A549 (cell line): Measurements from ENCODE around the gene HLF. TPM values are rescaled to one million over a fixed set of nuclear protein-coding genes. Genes with fewer than 3 reads are reported as not detected.

Experiments
- ATAC-seq, 2 experiments: fragments of 200-7000 bp in 1 of 2; fragments of >200 bp in 1 of 2; cut with Nextera tagmentation in 1 of 2; cut with Tn5 transposase in 1 of 2; 3 replicates each; pipeline versions ENCODE4 v1.8.0 to v1.9.1; 2018 to 2020; ENCODE audit warnings: mild to moderate bottlenecking in 1 of 2, moderate library complexity in 1 of 2
- CTCF ChIA-PET: fragments of 300-600 bp; sonication (Branson Sonifier 250); formaldehyde crosslinking; extraction: SDS; loops from one replicate; lab custom pipeline; 2021; ENCODE audit warnings: antibody characterized with exemption, inconsistent platforms; lab: Yijun Ruan, JAX
- POLR2A ChIA-PET: fragments of 350-600 bp; formaldehyde crosslinking; extraction: SDS; loops from one replicate; lab custom pipeline; 2021; ENCODE audit warnings: antibody characterized with exemption, inconsistent platforms; lab: Yijun Ruan, JAX
- DNase-seq, 2 experiments: peaks; one replicate each; pipeline versions ENCODE4 v3.0.0 to v3.0.0-alpha.2; 2011 to 2016; ENCODE audit warnings: low read depth in 1 of 2, low spot score in 1 of 2
- FAIRE-seq: peaks from 2 replicates; lab custom pipeline; 2011; peaks lifted over from hg19 to GRCh38; lab: Jason Lieb, UNC
- H3K27ac ChIP-seq, 2 experiments: fragments of >200 bp; sonication (Bioruptor Twin); formaldehyde crosslinking; 3 replicates each; pipeline ENCODE4 v1.5.1; 2016 to 2017
- H3K4me1 ChIP-seq: fragments of >200 bp; sonication (Bioruptor Twin); formaldehyde crosslinking; 3 replicates; pipeline ENCODE4 v1.6.1; 2016
- H3K4me2 ChIP-seq: fragments of >200 bp; sonication (Bioruptor Twin); formaldehyde crosslinking; 3 replicates; pipeline ENCODE4 v1.6.1; 2016
- H3K4me3 ChIP-seq: fragments of >200 bp; sonication (Bioruptor Twin); formaldehyde crosslinking; 3 replicates; pipeline ENCODE4 v1.5.1; 2016
- H3K9me3 ChIP-seq: fragments of >200 bp; sonication (Bioruptor Twin); formaldehyde crosslinking; 3 replicates; pipeline ENCODE4 v1.6.1; 2016
- BHLHE40 ChIP-seq: IDR thresholded peaks from 2 replicates; pipeline ENCODE4 v1.6.1; 2012; ENCODE audit warnings: low read depth, low read length, inconsistent platforms
- CEBPB ChIP-seq, 2 experiments: fragments of >200 bp in 1 of 2; sonication (Bioruptor Twin) in 1 of 2; formaldehyde crosslinking in 1 of 2; IDR thresholded peaks; 2 replicates each; pipeline ENCODE4 v1.6.1; 2012 to 2016
- ESRRA ChIP-seq: fragments of 150-350 bp; IDR thresholded peaks from 2 replicates; pipeline ENCODE4 v1.6.1; 2014; ENCODE audit warnings: mild to moderate bottlenecking, low read length, borderline replicate concordance
- FOXS1 ChIP-seq: fragments of 250-450 bp; sonication (Bioruptor Pico); IDR thresholded peaks from 2 replicates; pipeline ENCODE4 v1.5.0; 2020; ENCODE audit warnings: mild to moderate bottlenecking, moderate library complexity
- HEYL ChIP-seq: fragments of 250-450 bp; sonication (Bioruptor Pico); IDR thresholded peaks from 2 replicates; pipeline ENCODE4 v1.8.0; 2021; ENCODE audit warnings: mild to moderate bottlenecking, moderate library complexity
- JUNB ChIP-seq: fragments of >200 bp; sonication (Bioruptor Twin); formaldehyde crosslinking; IDR thresholded peaks from 2 replicates; pipeline ENCODE4 v1.6.1; 2016
- KDM1A ChIP-seq: fragments of 200-600 bp; sonication (generic); IDR thresholded peaks from 2 replicates; pipeline ENCODE4 v1.6.1; 2016; ENCODE audit warnings: low read depth, mild to moderate bottlenecking
- KDM5A ChIP-seq: fragments of 200-600 bp; sonication (generic); IDR thresholded peaks from 2 replicates; pipeline ENCODE4 v1.6.1; 2016; ENCODE audit warnings: antibody characterized with exemption, mild to moderate bottlenecking
- POLR2A ChIP-seq: IDR thresholded peaks from 2 replicates; pipeline ENCODE4 v1.6.1; 2012; ENCODE audit warnings: mild to moderate bottlenecking, low read length
- POLR2AphosphoS2 ChIP-seq: conservative IDR thresholded peaks from 2 replicates; pipeline ENCODE4 v1.6.1; 2012; ENCODE audit warnings: low read length, improper control_type of control experiment, inconsistent platforms
- RAD21 ChIP-seq, 2 experiments: fragments of >200 bp in 1 of 2; sonication (Bioruptor Twin) in 1 of 2; formaldehyde crosslinking in 1 of 2; IDR thresholded peaks in 1 of 2; conservative IDR thresholded peaks in 1 of 2; 2 replicates in 1 of 2; 3 replicates in 1 of 2; pipeline ENCODE4 v1.6.1; 2012 to 2018; ENCODE audit warnings: inconsistent platforms in 1 of 2
- RARB ChIP-seq: fragments of 250-450 bp; sonication (Bioruptor Pico); IDR thresholded peaks from 2 replicates; pipeline ENCODE4 v1.8.0; 2021; ENCODE audit warnings: mild to moderate bottlenecking, moderate library complexity
- RCOR1 ChIP-seq: fragments of 150-350 bp; IDR thresholded peaks from 2 replicates; pipeline ENCODE4 v1.6.1; 2014; ENCODE audit warnings: antibody characterized with exemption, low read length, low read depth
- WGBS: methylation state at CpG from one replicate; pipeline ENCODE4 v1.1.6; 2017; ENCODE audit errors: missing lambda C conversion rate; 5-methylcytosine and 5-hydroxymethylcytosine counted together
- polyA plus RNA-seq, 4 experiments: library from polyadenylated mRNA; depleted of rRNA in 3 of 4; stranded (reverse); fragments of >200 nt; fragmentation: RNase III in 1 of 4; extraction: RNeasy Plus Mini Kit Qiagen cat#74134 plus additional on column Dnase treatment in 1 of 4; gene quantifications; 2 replicates in 3 of 4; 3 replicates in 1 of 4; pipeline ENCODE4 v1.2.3, GENCODE V29; 2011 to 2017
- TF ChIP-seq, protein P1 (sequence below): fragments of 250-450 bp; sonication (Bioruptor Pico); IDR thresholded peaks from 2 replicates; pipeline ENCODE4 v1.5.0; 2020; ENCODE audit warnings: low read depth, mild to moderate bottlenecking, moderate library complexity
- TF ChIP-seq, protein P2 (sequence below): fragments of 200-600 bp; sonication (generic); IDR thresholded peaks from 2 replicates; pipeline ENCODE4 v1.6.1; 2016; ENCODE audit warnings: antibody characterized with exemption, mild to moderate bottlenecking, moderate library complexity
- TF ChIP-seq, protein P3 (sequence below): fragments of 150-350 bp; IDR thresholded peaks from 2 replicates; pipeline ENCODE4 v1.6.1; 2014; ENCODE audit warnings: low read depth, mild to moderate bottlenecking, low read length
- TF ChIP-seq, protein P4 (sequence below): fragments of 250-450 bp; sonication (Bioruptor Pico); IDR thresholded peaks from 2 replicates; pipeline ENCODE4 v1.5.0; 2021; ENCODE audit warnings: mild to moderate bottlenecking, moderate library complexity, borderline replicate concordance
- TF ChIP-seq, protein P5 (sequence below): IDR thresholded peaks from 2 replicates; pipeline ENCODE4 v1.6.1; 2012

Gene HLF
- polyA plus RNA-seq, 2 of the 4 experiments (the other 2 are of a cell fraction): 0.35 to 1.0 TPM

DNA sequence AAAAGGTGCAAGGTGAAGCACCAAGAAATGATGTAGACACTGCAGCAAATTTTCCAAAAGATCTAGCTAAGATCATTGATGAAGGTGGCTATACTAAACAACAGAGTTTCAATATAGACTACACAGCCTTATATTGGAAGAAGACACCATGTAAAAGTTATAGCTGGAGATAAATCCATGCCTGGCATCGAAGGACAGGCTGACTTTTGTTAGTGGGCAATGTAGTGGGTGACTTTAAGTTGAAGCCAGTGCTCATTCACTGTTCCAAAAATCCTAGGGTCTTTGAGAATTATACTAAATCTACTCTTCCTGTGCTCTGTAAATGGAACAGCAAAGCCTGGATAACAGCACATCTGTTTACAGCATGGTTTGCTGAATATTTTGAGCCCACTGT lies 26.4 kb downstream of the HLF start:
- CTCF ChIA-PET: interaction anchor here (1.1 to 1.5 kb wide), 4 partner anchors 9 to 298 kb away, joined by 3 to 5 read pairs (median 4); no protein-coding TSS in a partner anchor

DNA sequence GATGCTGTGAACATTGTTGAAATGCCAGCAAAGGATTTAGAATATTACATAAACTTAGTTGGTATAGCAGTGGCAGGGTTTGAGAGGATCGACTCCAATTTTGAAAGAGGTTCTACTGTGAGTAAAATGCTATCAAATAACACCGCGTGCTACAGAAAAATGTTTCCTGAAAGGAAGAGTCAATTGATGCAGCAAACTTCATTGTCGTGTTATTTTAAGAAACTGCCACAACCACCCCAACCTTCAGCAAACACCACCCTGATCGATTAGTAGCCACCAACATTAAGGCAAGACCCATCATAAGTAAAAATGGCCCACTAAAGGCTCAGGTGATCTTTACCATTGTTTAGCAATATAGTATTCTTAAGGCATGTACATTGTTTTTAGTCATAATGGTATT lies 27.3 kb downstream of the HLF start:
- peaks cover 17% of the 10 kb centered on the region for H3K4me1 ChIP-seq
- no peak for ATAC-seq
- ChIA-PET CTCF (interaction anchor here (2.1 kb wide), 1 partner anchor 296 kb away, joined by 4 read pairs; no protein-coding TSS in a partner anchor), POLR2A (no interaction called here)
- no peak overlapping the region for H3K27ac ChIP-seq
- DNase-seq: no peak
- H3K4me3 ChIP-seq: no peak overlapping the region
- no peak for TF ChIP-seq HEYL (CRISPR knock-in tag)
- TF ChIP-seq, all 56 proteins: peak for 0
- WGBS: 72% methylated on average over 5 of the region's 5 CpGs
- peak; percentile 73 for FAIRE-seq
- H3K4me2 ChIP-seq: no peak overlapping the region
- no peaks in the 10 kb centered on the region for H3K9me3 ChIP-seq

More for the DNA sequence above, 26.4 kb downstream of the HLF start:
- ATAC-seq (no peak), DNase-seq (no peak), FAIRE-seq (no peak)
- no peak for TF ChIP-seq BHLHE40
- TF ChIP-seq FOXS1 (CRISPR knock-in tag): no peak
- TF ChIP-seq KDM1A: no peak
- TF ChIP-seq, protein P1, sequence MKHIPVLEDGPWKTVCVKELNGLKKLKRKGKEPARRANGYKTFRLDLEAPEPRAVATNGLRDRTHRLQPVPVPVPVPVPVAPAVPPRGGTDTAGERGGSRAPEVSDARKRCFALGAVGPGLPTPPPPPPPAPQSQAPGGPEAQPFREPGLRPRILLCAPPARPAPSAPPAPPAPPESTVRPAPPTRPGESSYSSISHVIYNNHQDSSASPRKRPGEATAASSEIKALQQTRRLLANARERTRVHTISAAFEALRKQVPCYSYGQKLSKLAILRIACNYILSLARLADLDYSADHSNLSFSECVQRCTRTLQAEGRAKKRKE: no peak
- TF ChIP-seq JUNB: no peak
- TF ChIP-seq, protein P2, sequence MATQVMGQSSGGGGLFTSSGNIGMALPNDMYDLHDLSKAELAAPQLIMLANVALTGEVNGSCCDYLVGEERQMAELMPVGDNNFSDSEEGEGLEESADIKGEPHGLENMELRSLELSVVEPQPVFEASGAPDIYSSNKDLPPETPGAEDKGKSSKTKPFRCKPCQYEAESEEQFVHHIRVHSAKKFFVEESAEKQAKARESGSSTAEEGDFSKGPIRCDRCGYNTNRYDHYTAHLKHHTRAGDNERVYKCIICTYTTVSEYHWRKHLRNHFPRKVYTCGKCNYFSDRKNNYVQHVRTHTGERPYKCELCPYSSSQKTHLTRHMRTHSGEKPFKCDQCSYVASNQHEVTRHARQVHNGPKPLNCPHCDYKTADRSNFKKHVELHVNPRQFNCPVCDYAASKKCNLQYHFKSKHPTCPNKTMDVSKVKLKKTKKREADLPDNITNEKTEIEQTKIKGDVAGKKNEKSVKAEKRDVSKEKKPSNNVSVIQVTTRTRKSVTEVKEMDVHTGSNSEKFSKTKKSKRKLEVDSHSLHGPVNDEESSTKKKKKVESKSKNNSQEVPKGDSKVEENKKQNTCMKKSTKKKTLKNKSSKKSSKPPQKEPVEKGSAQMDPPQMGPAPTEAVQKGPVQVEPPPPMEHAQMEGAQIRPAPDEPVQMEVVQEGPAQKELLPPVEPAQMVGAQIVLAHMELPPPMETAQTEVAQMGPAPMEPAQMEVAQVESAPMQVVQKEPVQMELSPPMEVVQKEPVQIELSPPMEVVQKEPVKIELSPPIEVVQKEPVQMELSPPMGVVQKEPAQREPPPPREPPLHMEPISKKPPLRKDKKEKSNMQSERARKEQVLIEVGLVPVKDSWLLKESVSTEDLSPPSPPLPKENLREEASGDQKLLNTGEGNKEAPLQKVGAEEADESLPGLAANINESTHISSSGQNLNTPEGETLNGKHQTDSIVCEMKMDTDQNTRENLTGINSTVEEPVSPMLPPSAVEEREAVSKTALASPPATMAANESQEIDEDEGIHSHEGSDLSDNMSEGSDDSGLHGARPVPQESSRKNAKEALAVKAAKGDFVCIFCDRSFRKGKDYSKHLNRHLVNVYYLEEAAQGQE: no peak
- no peak for TF ChIP-seq RCOR1
- no peak for TF ChIP-seq POLR2AphosphoS2
- TF ChIP-seq KDM5A: no peak
- no peak for TF ChIP-seq POLR2A
- TF ChIP-seq CEBPB (IDR thresholded peaks at IDR 0.05): no peak
- TF ChIP-seq RAD21 (conservative IDR thresholded peaks at IDR 0.05 in 1 of 2, IDR thresholded peaks at IDR 0.05 in 1 of 2): no peak
- TF ChIP-seq, protein P3, sequence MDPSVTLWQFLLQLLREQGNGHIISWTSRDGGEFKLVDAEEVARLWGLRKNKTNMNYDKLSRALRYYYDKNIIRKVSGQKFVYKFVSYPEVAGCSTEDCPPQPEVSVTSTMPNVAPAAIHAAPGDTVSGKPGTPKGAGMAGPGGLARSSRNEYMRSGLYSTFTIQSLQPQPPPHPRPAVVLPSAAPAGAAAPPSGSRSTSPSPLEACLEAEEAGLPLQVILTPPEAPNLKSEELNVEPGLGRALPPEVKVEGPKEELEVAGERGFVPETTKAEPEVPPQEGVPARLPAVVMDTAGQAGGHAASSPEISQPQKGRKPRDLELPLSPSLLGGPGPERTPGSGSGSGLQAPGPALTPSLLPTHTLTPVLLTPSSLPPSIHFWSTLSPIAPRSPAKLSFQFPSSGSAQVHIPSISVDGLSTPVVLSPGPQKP: no peak
- no peak overlapping the region for H3K4me3 ChIP-seq
- POLR2A ChIA-PET: no interaction called here
- no peaks in the 10 kb centered on the region for H3K9me3 ChIP-seq
- no peak overlapping the region for H3K4me2 ChIP-seq
- H3K4me1 ChIP-seq: peaks cover 26% of the 10 kb centered on the region
- 50% methylated on average over 1 of the region's 1 CpG for WGBS
- no peak overlapping the region for H3K27ac ChIP-seq

DNA sequence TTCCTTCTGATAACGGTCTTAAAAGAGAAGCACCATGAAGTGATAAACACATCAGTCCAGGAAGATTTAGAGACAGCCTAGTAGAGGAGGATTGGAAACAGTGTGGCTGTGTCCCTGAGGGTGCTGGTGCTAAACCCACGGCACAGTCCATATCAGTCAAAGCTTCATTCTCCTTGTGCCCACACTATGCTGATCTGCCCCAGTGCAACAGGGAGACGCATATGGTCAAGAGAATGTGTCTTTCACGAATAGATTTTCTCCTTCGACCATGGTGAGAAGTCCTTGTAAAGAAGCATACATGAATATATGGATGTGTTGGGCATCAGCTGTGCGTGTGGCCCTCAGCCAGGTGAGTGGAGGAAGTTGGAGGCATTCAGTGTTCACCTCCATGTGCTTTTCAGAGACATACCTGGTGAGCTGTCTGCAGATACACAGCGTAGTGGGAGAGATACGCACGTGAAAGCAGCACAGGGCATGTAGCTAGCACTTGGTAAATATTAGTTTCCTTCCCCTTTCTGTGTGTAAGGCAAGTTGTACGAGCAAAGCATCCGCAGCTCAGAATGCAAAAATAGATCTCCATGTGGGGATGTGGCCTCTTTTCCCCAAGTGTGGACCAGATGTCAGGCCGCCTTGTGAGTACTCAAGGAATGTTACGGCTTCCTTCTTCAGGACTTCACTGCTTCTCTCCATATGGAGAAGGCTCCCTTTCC lies 29.4 kb downstream of the HLF start:
- H3K4me1 ChIP-seq: peaks cover 3% of the 10 kb centered on the region; the same call in 1 of the 3 replicates
- ChIA-PET POLR2A (no interaction called here), CTCF (interaction anchor here (0.7 to 3.2 kb wide), 17 partner anchors 8 to 301 kb away, joined by 3 to 18 read pairs (median 4); no protein-coding TSS in a partner anchor)
- no peak for ATAC-seq
- WGBS: 84% methylated on average over 13 of the region's 13 CpGs
- H3K4me2 ChIP-seq: no peak overlapping the region
- FAIRE-seq: peak; percentile 7
- no peak for DNase-seq
- TF ChIP-seq BHLHE40: no peak
- no peak for TF ChIP-seq RARB (CRISPR knock-in tag)
- no peak for TF ChIP-seq HEYL (CRISPR knock-in tag)
- no peak for TF ChIP-seq ESRRA
- TF ChIP-seq, protein P4, sequence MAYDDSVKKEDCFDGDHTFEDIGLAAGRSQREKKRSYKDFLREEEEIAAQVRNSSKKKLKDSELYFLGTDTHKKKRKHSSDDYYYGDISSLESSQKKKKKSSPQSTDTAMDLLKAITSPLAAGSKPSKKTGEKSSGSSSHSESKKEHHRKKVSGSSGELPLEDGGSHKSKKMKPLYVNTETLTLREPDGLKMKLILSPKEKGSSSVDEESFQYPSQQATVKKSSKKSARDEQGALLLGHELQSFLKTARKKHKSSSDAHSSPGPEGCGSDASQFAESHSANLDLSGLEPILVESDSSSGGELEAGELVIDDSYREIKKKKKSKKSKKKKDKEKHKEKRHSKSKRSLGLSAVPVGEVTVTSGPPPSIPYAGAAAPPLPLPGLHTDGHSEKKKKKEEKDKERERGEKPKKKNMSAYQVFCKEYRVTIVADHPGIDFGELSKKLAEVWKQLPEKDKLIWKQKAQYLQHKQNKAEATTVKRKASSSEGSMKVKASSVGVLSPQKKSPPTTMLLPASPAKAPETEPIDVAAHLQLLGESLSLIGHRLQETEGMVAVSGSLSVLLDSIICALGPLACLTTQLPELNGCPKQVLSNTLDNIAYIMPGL (CRISPR knock-in tag): no peak
- no peak for TF ChIP-seq KDM5A
- no peak for TF ChIP-seq RCOR1
- TF ChIP-seq CEBPB (IDR thresholded peaks at IDR 0.05): no peak
- TF ChIP-seq, protein P5, sequence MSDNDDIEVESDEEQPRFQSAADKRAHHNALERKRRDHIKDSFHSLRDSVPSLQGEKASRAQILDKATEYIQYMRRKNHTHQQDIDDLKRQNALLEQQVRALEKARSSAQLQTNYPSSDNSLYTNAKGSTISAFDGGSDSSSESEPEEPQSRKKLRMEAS: no peak
- TF ChIP-seq, all 56 proteins: peak for 0
- peak overlapping the region in 1 of 2 experiments; percentile 11; a peak in 2 of 6 replicates for H3K27ac ChIP-seq
- H3K9me3 ChIP-seq: no peaks in the 10 kb centered on the region
- no peak overlapping the region for H3K4me3 ChIP-seq
